GM21381 (cell line): ENCODE measurements around the gene STXBP6.
"Not testable (repeated sequence)": the region's sequence is repeated elsewhere in the genome, so short reads cannot be mapped to it uniquely, and the experiment has no call there.

Experiments used
- ATAC-seq: cut with Tn5 transposase; IDR thresholded peaks from one replicate; pipeline ENCODE4 v1.9.1; 2021; ENCODE audit warnings: mild to moderate bottlenecking, moderate library complexity; ENCODE audit not compliant: unreplicated experiment

STXBP6 gene

DNA sequence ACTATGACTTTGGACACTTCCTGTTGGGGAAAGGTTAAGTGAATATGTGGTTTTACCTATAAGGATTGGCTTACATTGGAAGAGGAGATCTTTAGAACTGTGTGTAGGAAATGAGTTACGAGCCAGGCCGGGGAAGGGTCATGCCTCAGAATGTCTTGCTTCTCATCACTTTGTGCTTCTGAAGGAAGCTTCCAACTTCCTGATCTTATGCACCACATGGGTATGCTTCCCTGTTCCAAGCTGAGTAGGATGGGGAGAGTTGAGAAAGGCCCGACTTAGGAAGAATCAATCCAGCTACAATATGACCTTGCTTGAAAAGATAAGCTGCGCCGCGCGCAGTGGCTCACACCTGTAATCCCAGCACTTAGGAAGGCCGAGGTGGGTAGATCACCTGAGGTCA, 59.9 kb downstream of the STXBP6 start:
- ATAC-seq = no peak

DNA sequence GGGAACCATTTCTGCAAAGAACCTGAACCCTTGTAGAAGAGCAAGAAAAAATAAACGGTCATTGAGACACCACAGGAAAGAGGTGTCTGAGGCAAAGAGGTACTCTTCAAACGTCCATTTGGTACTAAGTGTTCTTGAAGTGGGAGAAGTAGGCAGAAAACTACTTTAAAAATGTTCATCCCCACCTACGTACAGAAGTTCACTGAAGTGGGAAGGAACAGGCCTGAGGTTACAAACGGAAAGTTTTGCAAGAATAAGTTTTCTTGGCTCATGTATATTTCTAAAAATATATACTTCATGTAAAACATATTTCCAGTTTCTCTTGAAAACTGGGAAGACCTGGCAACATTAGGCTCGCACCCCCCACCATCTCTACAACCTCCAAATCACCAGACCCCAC, 61.2 kb downstream of the STXBP6 start:
- no peak for ATAC-seq

DNA sequence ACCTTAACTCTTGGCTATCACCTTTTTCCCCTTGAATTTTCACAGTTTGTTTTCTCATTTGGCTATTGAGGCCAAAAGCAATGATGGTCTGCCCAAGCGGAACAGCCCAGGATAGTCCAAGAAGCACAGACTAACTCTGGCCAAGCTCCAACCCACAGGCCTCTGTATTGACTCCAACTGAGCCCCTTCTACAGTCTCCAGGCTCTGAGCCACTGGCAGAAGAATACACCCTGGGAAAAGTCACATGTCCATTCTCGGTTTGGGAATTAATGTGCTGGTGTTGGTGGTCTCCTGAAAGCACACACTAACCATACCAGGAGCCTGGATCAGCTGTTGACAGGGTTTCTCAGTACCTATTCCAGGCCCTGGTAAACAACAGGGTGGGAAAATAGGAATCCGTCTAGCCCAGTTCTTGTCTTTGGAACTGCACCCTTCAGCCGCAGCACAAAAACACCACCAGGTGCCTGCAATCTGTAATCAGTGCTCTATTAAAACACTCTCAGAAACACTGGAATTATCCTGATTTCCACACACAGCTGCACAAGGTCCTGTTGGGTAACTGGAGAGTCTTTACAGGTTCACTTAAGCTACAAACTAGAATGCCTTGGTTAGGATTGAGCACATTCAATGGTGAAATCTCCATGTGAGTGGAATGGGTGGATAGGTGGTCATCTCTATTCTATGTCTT, 63.6 kb downstream of the STXBP6 start:
- ATAC-seq = no peak

- ATAC-seq = no peak
Measured at GRCh38 chr14:24984846-24985589, 64.9 kb downstream of the STXBP6 start.

DNA sequence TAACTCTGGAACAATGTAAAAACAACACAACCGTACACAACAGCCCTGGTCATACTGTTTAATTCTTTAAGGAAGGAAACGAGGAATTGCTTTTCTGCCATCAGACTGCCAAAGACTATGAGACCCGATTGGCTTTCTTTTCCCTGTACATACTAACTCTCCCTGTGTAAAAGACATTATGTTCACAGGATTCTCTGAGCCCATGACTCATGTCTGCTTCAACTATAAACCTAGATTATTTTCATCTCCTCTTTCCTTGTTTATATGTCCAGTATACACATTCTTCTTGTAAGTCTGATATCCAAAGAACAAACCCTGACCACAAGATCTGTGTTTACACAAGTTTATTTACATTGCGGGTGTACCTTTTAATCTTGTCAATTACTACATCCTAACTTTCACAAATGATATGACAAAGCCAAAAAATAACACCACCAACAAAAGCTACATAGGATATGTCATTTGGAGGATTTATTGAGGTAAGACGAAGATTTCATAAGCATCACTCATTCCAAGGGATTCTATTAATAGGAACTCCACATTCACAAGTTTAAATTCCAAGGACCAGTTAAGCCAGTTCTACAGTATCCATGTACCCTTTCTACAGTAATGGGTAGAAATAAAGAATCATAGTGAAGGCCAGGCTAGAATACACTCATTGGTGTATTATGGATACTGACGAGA, 67.3 kb downstream of the STXBP6 start:
- ATAC-seq = no peak

DNA sequence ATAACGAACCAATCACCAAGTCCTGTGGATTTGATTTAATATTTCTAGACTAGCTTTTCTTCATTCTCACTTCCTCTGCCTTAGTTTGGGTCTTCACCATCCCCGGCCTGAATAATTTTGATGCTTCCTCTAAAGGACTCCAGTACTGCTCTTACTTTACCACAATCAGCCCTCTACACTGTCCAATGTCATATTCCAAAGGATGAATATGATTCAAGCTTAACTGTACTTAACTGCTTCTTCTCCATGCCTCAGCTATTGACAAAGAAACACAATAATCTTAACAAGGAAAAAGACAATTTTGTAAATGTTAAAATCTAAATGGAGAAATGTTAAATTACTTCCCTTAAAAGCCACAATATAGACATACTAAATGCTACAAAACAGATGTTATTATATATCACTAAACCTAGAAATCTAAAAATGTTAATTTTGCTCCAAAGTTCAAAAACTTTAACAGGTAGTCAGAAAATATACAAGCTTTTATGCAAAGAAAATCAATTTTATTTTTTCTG, 70.2 kb downstream of the STXBP6 start:
- ATAC-seq = peak; percentile 27

DNA sequence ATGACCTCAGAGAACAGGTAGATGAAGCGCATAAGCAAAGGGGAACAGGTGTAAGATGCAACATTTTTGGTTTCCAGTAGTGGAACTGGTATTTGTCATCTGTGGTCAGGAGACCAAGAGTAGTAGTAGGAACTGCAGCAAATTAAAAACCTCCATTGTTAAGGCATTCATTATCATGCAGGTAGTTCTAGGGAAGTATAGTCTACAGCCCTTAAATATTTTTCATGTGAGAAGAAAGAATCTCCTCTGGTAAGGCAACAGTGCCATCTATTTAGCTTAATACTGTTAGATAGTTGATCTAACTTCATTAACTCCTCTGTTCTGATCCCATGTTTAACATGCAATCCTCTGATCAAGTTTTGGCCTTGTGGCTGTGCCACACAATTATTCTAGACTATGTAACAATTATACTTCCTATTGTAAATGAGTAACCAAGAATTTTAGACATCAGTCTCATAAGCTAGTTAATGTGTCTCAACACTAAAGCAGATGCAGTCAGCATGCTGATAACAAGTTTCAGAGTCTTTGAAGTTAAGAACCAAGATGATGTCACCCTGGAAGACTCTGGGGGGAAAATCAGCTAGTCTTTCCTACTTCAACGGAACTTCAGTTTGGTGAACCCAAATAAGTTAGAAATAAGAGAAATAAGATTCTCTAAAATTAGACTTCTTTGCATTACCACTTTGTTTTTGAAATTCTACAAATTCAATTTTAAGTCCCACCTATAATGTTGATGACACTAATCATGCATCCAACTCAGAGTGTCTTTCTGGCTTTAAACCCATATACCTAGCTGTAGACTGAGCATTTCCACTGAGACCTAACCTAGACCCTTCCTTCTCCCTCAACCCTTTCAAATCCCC, 70.9 kb downstream of the STXBP6 start:
- ATAC-seq = peak; percentile 76

DNA sequence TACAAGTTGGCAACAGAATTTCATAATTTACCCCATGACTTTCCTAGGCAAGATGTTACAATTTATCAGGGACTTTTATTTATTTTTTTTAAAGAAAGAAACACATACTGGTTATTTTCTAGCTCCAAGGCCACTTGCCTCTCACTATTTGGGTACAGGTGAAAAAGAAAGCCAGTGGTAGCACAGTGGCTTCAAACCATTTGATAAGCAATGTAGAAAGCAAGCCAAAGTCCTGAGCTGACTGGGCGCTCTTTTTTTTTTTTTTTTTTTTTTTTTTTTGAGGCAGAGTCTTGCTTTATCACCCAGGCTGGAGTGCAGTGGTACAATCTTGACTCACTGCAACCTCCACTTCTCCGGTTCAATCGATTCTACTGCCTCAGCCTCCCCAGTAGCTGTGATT, 73.3 kb downstream of the STXBP6 start:
- no peak for ATAC-seq

- ATAC-seq = no peak
Measured at GRCh38 chr14:24975393-24975792, 74.6 kb downstream of the STXBP6 start.

GRCh38 chr14:24974591-24975374, 75.2 kb downstream of the STXBP6 start:
- no peak for ATAC-seq

- no peak for ATAC-seq
Measured at GRCh38 chr14:24972844-24973243, 77.1 kb downstream of the STXBP6 start.

- ATAC-seq = no peak
Measured at GRCh38 chr14:24971255-24971654, 78.7 kb downstream of the STXBP6 start.

GRCh38 chr14:24966579-24966964, 83.4 kb downstream of the STXBP6 start:
- ATAC-seq = no peak

- ATAC-seq = no peak
Measured at GRCh38 chr14:24965934-24966578, 83.9 kb downstream of the STXBP6 start.

- ATAC-seq = no peak
Measured at GRCh38 chr14:24965578-24965933, 84.4 kb downstream of the STXBP6 start.

- ATAC-seq = no peak
Measured at GRCh38 chr14:24964591-24964990, 85.4 kb downstream of the STXBP6 start.

- no peak for ATAC-seq
Measured at GRCh38 chr14:24964048-24964447, 85.9 kb downstream of the STXBP6 start.

DNA sequence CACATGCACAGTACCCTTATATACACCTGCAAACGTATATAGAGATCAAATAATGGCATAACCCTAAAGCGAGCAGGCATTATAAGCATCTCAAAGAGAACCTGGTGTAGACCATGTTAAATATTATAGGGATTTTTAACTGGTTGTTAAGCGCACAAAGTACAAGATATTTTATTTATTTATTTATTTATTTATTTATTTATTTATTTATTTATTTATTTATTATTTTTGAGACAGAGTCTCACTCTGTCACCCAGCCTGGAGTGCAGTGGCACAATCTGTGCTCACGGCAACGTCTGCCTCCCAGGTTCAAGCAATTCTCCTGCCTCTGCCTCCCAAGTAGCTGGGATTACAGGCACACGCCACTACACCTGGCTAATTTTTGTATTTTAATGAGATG, 87.8 kb downstream of the STXBP6 start:
- not testable (repeated sequence) for ATAC-seq

DNA sequence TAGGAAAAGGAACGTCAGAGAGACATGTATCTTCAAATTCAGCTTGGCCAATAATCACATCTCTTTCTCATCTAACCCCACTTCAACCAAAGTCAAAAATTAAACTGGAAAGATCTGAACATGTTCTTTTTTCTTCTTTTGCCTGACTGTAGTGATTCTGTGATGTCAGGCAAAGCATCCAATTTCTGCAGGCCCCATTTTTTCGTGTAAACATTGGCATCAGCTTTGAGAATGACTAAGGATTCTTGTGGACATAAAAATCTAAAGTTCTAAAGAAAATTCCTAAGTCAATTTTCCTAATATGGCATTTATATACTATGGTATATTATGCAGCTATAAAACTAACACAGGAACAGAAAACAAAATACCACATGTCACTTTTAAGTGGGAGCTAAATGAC, 89.1 kb downstream of the STXBP6 start:
- no peak for ATAC-seq
